PC-9 (cell line): ENCODE results near the gene SCAMP1. TPM values are rescaled to one million over a fixed set of nuclear protein-coding genes. Genes with fewer than 3 reads are reported as not detected.

Source experiments
- BruUV-seq: library from RNA; stranded (reverse); fragments of 400-500 nt; replicated peaks from 2 replicates; lab custom pipeline; 2021; lab: Mats Ljungman, UMichigan
- CTCF ChIA-PET: fragments of 300-600 bp; sonication (Branson Sonifier 250); formaldehyde crosslinking; loops from one replicate; lab custom pipeline; 2022; ENCODE audit warnings: antibody characterized with exemption; lab: Charles Lee
- POLR2A ChIA-PET: fragments of 300-600 bp; sonication (Branson Sonifier 250); formaldehyde crosslinking; loops from one replicate; lab custom pipeline; 2022; ENCODE audit warnings: antibody characterized with exemption; ENCODE audit not compliant: unreplicated experiment; lab: Charles Lee
- DNase-seq, 2 experiments: peaks; one replicate each; pipeline versions ENCODE4 v3.0.0 to v3.0.0-alpha.2; 2015 to 2022; ENCODE audit warnings: mixed read lengths in 1 of 2
- H2AFZ ChIP-seq: fragments of 200-600 bp; sonication (generic); 2 replicates; pipeline ENCODE4 v1.8.1; 2017; ENCODE audit warnings: antibody characterized with exemption
- H3F3A ChIP-seq: fragments of 200-600 bp; sonication (generic); 2 replicates; pipeline ENCODE4 v1.8.1; 2017; ENCODE audit warnings: antibody characterized with exemption, mild to moderate bottlenecking, low read depth; ENCODE audit not compliant: insufficient read depth
- H3K27ac ChIP-seq: fragments of 200-600 bp; sonication (generic); 2 replicates; pipeline ENCODE4 v1.6.1; 2016; ENCODE audit warnings: mixed run types
- H3K27me3 ChIP-seq: fragments of 200-600 bp; sonication (generic); 2 replicates; pipeline ENCODE4 v1.6.1; 2016; ENCODE audit warnings: low read depth, mixed run types; ENCODE audit not compliant: insufficient read depth
- H3K36me3 ChIP-seq: fragments of 200-600 bp; sonication (generic); 2 replicates; pipeline ENCODE4 v1.6.1; 2016; ENCODE audit warnings: low read depth, mixed run types
- H3K4me1 ChIP-seq: fragments of 200-600 bp; sonication (generic); replicated peaks from 2 replicates; pipeline ENCODE4 v1.6.1; 2016; ENCODE audit warnings: mixed run types; ENCODE audit not compliant: insufficient read depth
- H3K4me2 ChIP-seq: fragments of 200-600 bp; sonication (generic); 2 replicates; pipeline ENCODE4 v1.6.1; 2017; ENCODE audit warnings: mixed run types
- H3K4me3 ChIP-seq: fragments of 200-600 bp; sonication (generic); 2 replicates; pipeline ENCODE4 v1.6.1; 2016; ENCODE audit warnings: mixed run types
- H3K79me2 ChIP-seq: fragments of 200-600 bp; sonication (generic); 2 replicates; pipeline ENCODE4 v1.6.1; 2017; ENCODE audit warnings: low read depth, mixed run types
- H3K9me2 ChIP-seq: fragments of 200-600 bp; sonication (generic); 2 replicates; pipeline ENCODE4 v1.8.1; 2017; ENCODE audit warnings: mild to moderate bottlenecking; ENCODE audit not compliant: insufficient read depth
- H3K9me3 ChIP-seq: fragments of 200-600 bp; sonication (generic); 2 replicates; pipeline ENCODE4 v1.8.1; 2016; ENCODE audit warnings: low read depth; ENCODE audit not compliant: insufficient read depth
- H4K20me1 ChIP-seq: fragments of 200-600 bp; sonication (generic); 2 replicates; pipeline ENCODE4 v1.8.1; 2017; ENCODE audit not compliant: insufficient read depth
- CTCF ChIP-seq: fragments of 200-600 bp; sonication (generic); conservative IDR thresholded peaks from 2 replicates; pipeline ENCODE4 v1.6.1; 2017; ENCODE audit warnings: mixed run types, antibody characterized with exemption, mild to moderate bottlenecking, moderate library complexity
- EZH2 ChIP-seq: fragments of 200-600 bp; sonication (generic); IDR thresholded peaks from 2 replicates; pipeline ENCODE4 v1.8.0; 2017; ENCODE audit warnings: antibody characterized with exemption, low read depth
- intact Hi-C: fragments of 100-400 bp; cut with micrococcal nuclease; formaldehyde crosslinking; loops from one replicate; pipeline ENCODE4 v1.10.0; 2022; ENCODE audit not compliant: unreplicated experiment
- total RNA-seq: library from RNA; stranded (reverse); gene quantifications from 2 replicates; pipeline ENCODE4 v1.2.3, GENCODE V29; 2021

SCAMP1 gene
- total RNA-seq, 1 experiment from 2014 or later, result 38.7 TPM

- Histone ChIP-seq H3K27ac (no peak overlapping the region), H2AFZ (no peak overlapping the region), H3K79me2 (no peaks in the 10 kb centered on the region), H3K4me3 (no peak overlapping the region), H3K36me3 (peaks cover 9% of the 10 kb centered on the region; the same call in 1 of the 2 replicates), H3K9me2 (no peaks in the 10 kb centered on the region), H4K20me1 (no peaks in the 10 kb centered on the region), H3K4me2 (no peak overlapping the region), H3K4me1 (no peaks in the 10 kb centered on the region), H3K9me3 (no peaks in the 10 kb centered on the region), H3F3A (no peaks in the 10 kb centered on the region), H3K27me3 (no peaks in the 10 kb centered on the region)
- CTCF ChIA-PET, result no interaction called here
- DNase-seq, result no peak
- intact Hi-C loops, result no loop called here
- no peak for TF ChIP-seq EZH2
- no peak for TF ChIP-seq CTCF
- POLR2A ChIA-PET, result no interaction called here
- BruUV-seq, result no TSS peak
Measured at GRCh38 chr5:78419396-78419795, 59.0 kb downstream of the SCAMP1 start.

DNA sequence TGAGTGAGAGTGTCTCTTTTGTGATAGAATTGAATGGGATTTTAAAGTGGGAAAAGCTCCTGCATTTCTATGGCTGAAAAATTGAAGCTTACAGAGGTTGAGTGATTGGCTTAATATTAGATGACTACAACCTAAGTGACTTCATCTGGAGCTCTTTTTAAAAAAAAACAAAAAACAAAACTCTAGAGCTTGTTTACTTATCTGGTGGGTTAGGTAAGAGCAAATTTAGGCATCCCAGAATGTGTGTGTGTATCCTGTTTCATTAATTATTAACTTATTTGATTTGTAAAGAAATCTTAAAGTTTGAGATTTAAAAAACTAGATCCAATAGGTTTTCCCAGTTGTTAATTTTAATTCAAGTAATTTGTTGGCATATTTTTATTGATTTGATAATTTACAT is 60.1 kb downstream of the SCAMP1 start:
- POLR2A ChIA-PET, result no interaction called here
- no peaks in the 10 kb centered on the region for H3K27me3 ChIP-seq
- H2AFZ ChIP-seq, result no peak overlapping the region
- no peaks in the 10 kb centered on the region for H3K9me2 ChIP-seq
- CTCF ChIA-PET, result no interaction called here
- H3K9me3 ChIP-seq, result no peaks in the 10 kb centered on the region
- no peak overlapping the region for H3K4me3 ChIP-seq
- TF ChIP-seq CTCF (no peak), EZH2 (no peak)
- H3K27ac ChIP-seq, result no peak overlapping the region
- no peak for DNase-seq
- no peaks in the 10 kb centered on the region for H3F3A ChIP-seq
- no peaks in the 10 kb centered on the region for H3K4me1 ChIP-seq
- no TSS peak for BruUV-seq
- intact Hi-C loops, result no loop called here
- H3K36me3 ChIP-seq, result peaks cover 9% of the 10 kb centered on the region; the same call in 1 of the 2 replicates
- H4K20me1 ChIP-seq, result no peaks in the 10 kb centered on the region
- H3K79me2 ChIP-seq, result no peaks in the 10 kb centered on the region
- H3K4me2 ChIP-seq, result no peak overlapping the region

DNA sequence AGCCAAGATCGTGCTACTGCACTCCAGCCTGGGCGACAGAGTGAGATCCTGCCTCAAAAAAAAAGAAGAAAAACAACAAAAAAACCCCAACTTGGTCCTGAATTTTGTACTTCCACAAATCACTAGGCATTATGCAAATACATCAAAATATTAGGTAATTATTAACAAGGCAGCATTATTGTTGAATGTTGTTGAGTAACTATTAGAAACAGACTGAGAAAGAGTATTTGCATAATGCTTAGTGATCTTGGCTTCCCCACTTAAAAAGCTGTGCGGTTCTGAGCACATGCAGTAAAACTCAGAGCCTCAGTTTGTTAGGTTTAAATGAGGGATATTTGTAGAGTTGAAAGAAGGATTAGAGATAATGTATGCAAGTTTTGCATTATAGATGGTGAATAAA is 64.2 kb downstream of the SCAMP1 start:
- Histone ChIP-seq H3K27me3 (no peaks in the 10 kb centered on the region), H3K9me3 (no peaks in the 10 kb centered on the region), H3K36me3 (no peaks in the 10 kb centered on the region), H3K27ac (no peak overlapping the region), H3F3A (no peaks in the 10 kb centered on the region), H3K79me2 (no peaks in the 10 kb centered on the region), H4K20me1 (no peaks in the 10 kb centered on the region), H3K4me3 (no peak overlapping the region), H3K4me2 (no peak overlapping the region), H2AFZ (no peak overlapping the region), H3K4me1 (no peaks in the 10 kb centered on the region), H3K9me2 (no peaks in the 10 kb centered on the region; the same call in 1 of the 2 replicates)
- BruUV-seq, result no TSS peak
- TF ChIP-seq EZH2 (no peak), CTCF (no peak)
- intact Hi-C loops, result no loop called here
- DNase-seq, result no peak
- ChIA-PET CTCF (no interaction called here), POLR2A (no interaction called here)
